Activated effector memory CD4-positive, alpha-beta T cell treated with anti-CD3 and anti-CD28 coated beads, Interleukin-2, amount 50 U/mL, for 16 hours (primary cell): Measurements from ENCODE around the gene WDR54.
"Not testable (repeated sequence)": the region's sequence is repeated elsewhere in the genome, so short reads cannot be mapped to it uniquely, and the experiment has no call there.

Experiments used
- DNase-seq: peaks from one replicate; pipeline ENCODE4 v3.0.0-alpha.2; 2020

The WDR54 gene

GRCh38 chr2:74458132-74458937 is 36.8 kb downstream of the WDR54 start, which contains the start of gene WBP1:
Gene WBP1, plus strand, starts transcription at chr2:74458438. Its CDS starts 165 bp downstream, at chr2:74458603.
- peak; percentile 99 for DNase-seq

GRCh38 chr2:74458938-74459363 is 37.4 kb downstream of the WDR54 start:
- DNase-seq: no peak

- not testable (repeated sequence) for DNase-seq
Observed at GRCh38 chr2:74459503-74460118, 38.1 kb downstream of the WDR54 start.

GRCh38 chr2:74460187-74460586 is 38.7 kb downstream of the WDR54 start:
- not testable (repeated sequence) for DNase-seq

GRCh38 chr2:74461187-74462053 is 39.9 kb downstream of the WDR54 start:
- DNase-seq: no peak

GRCh38 chr2:74462054-74462785 is 40.7 kb downstream of the WDR54 start:
- no peak for DNase-seq

- DNase-seq: no peak
Observed at GRCh38 chr2:74462786-74463105, 41.2 kb downstream of the WDR54 start.

- no peak for DNase-seq
Observed at GRCh38 chr2:74464406-74464805, 42.9 kb downstream of the WDR54 start.

GRCh38 chr2:74470742-74471141 is 49.2 kb downstream of the WDR54 start:
- not testable (repeated sequence) for DNase-seq

- DNase-seq: no peak
Observed at GRCh38 chr2:74471332-74472065, 50.0 kb downstream of the WDR54 start.

- DNase-seq: peak; percentile 98
Observed at GRCh38 chr2:74472086-74472944, 50.8 kb downstream of the WDR54 start, which contains the start of gene MRPL53. Gene MRPL53, minus strand, starts transcription at chr2:74472680. Its CDS starts 20 bp downstream, at chr2:74472660.

GRCh38 chr2:74472945-74473258 is 51.4 kb downstream of the WDR54 start:
- DNase-seq: no peak

- DNase-seq: no peak
Observed at GRCh38 chr2:74474481-74474880, 53.0 kb downstream of the WDR54 start.

- DNase-seq: no peak
Observed at GRCh38 chr2:74474899-74475298, 53.4 kb downstream of the WDR54 start.
